ENCODE measurements around the gene ALDH4A1. TPM values are rescaled to one million over a fixed set of nuclear protein-coding genes. Genes with fewer than 3 reads are reported as not detected.
A peak's percentile ranks its signal among the peaks of the same experiment; 100 is the strongest.

ALDH4A1 gene, protein sequence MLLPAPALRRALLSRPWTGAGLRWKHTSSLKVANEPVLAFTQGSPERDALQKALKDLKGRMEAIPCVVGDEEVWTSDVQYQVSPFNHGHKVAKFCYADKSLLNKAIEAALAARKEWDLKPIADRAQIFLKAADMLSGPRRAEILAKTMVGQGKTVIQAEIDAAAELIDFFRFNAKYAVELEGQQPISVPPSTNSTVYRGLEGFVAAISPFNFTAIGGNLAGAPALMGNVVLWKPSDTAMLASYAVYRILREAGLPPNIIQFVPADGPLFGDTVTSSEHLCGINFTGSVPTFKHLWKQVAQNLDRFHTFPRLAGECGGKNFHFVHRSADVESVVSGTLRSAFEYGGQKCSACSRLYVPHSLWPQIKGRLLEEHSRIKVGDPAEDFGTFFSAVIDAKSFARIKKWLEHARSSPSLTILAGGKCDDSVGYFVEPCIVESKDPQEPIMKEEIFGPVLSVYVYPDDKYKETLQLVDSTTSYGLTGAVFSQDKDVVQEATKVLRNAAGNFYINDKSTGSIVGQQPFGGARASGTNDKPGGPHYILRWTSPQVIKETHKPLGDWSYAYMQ
- polyA plus RNA-seq (ENCODE audit: insufficient read length in 4 of 4), result 10 to 100 TPM; 70.5 to 96.3 (median 73.5) TPM

DNA sequence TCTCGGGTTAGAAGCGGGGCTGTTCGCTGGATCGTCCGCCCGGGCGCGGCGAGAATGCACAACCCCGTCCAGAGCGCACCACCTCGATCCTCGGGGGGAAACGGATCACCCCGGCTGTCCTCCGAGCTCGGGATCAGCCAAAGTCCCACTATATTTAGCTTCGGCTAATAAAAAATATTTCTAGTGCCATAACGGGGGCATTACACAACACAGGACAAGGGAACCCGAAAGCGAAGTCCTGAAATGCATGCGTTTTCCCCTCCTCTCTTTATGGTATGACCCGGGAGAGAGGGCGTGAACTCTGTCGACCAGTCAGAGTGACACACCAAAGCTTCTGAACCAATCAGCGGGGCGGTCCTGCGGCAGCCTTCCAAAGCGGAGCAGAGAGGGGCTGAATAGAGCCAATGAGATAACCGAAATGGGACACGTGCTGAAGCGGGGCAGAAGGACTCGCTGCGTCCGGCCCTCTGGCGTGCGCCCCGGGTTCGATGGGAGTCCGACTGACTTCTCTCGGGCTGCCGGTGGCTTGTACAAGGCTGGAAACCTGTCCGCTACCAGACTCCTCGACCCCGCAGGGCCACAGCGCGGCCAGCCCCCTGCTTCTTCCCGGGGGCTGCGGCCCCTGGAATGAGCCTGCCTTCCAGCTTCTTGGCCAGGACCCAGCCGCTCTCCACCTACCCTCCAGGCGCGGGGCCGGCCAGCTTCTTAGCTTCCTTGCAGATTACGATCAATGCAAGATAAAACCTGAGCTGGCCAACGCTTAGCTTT is at the start of gene ALDH4A1:
TSS of gene ALDH4A1 (minus strand) at position 33 of the 768 bp plus-strand sequence. CDS start at position 1, 32 bp downstream.
- DNase-seq (ENCODE audit: low read depth in 4 of 4, low spot score in 2 of 4), result peak; percentile 88 to 98 (median 95)

DNA sequence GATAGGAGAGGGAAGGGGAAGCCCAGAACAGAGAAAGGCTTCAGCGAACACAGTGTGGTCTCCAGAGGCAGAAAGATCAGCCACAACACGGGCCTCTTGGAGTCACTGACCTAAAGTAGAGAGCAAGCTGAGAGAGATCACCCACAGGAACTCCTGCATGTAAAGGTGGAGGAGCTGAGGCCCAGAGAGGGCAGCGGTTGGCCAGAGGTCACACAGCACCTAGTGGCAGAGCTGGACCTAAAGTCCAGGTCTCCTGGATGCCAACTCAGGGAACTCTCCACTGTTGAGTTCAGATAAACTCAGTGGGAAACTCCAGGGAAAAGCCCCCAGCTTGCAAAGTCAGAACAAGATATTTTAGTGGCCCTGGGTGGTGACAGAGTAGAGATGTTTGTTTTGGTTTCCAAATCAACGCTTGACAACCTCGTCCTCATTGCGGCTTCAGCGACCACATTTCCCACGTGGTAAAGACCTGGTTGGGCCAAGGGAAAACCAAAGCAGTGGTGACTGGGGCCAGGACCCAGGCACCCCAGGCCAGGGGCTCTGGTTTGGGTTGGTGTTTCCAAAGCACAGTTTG is 49.5 kb upstream of the ALDH4A1 start:
- no peak for DNase-seq (ENCODE audit: low read depth in 4 of 4, low spot score in 2 of 4)

DNA sequence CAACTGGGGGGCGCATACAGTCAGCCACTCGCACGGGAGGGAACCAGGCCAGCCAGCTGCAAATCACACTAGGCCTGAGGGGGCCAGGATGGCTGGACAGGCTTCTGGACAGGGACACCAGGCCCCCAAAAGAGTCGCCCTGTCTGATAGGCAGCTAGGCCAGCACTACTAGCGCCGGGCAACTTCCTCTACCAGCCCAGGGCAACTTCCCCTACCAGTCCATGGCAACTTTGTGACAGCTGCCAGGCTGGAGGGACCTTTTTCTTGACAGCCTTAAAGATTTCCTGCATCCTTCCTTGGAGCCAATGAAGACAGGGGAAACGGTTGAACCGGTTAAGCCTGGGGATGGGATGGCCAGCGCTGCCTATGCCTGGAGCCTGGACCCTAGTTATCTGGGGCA is 49.1 kb upstream of the ALDH4A1 start:
- no peak for DNase-seq (ENCODE audit: low read depth in 4 of 4, low spot score in 2 of 4)

DNA sequence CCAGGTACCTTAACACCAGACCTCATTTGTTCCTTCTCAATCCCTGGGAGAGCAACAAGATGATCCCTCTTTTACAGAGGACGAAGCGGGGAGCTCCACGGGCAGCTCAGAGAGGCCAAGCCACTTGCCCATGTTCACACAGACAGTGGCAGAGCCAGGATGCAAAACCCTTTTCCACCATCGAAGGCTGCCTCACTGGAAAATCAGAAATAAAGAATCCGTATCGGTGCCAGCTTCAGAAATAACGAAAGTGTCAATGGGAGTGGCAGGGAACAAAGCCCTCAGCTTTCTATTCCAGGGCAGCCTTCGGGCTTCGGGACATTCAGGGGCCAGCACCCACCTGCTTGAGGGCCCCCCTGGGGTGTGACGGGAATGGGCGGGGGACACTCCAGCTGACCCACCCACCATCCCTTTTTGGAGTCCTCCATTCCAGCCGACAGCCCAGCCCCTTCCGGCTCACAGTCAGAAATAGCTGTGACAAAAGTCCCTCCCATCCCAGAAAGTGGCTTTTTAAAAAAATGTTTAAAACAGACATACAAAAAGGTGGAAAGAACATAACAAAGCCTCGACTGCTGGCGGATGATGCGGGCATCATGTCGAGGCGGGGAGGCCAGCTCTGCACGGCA is 48.2 kb upstream of the ALDH4A1 start:
- no peak for DNase-seq (ENCODE audit: low read depth in 4 of 4, low spot score in 2 of 4)

DNA sequence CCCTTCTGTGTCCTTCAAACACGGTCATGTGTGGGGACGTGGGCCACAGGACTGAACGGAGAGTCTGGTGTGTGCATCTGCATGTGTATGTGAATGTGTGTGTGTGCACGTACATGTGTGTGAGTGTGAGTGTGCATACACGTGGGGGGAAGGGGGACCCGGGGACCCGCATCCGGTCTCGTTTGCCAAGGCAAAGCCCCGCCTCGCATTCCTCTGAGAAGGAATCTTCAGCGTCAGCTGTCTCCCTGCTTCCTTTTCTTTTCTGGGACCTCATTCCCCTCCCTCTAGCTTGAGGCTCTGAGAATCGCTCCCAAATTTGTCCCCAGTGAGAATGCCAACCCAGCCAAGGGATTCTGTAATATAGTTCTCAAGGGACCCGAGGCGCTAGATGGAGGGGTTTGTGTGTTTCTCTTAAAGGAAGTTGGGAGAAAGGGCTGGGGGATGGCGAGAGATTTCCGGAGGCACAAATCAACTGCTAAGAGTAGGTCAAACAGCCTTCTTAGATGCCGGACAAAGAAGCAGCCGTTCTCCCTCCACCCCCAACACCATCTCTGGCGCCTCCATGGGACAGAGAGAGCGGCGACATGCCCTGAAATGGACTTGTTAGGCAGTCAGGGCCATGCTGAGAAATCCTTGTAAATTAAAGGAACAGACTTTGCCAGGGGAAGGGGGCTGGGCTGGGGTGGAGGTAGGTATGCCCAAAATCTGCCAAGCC is 47.5 kb upstream of the ALDH4A1 start:
- peak in 3 of 4 donors; percentile 65 to 76 (median 71) for DNase-seq (ENCODE audit: low read depth in 4 of 4, low spot score in 2 of 4)

DNA sequence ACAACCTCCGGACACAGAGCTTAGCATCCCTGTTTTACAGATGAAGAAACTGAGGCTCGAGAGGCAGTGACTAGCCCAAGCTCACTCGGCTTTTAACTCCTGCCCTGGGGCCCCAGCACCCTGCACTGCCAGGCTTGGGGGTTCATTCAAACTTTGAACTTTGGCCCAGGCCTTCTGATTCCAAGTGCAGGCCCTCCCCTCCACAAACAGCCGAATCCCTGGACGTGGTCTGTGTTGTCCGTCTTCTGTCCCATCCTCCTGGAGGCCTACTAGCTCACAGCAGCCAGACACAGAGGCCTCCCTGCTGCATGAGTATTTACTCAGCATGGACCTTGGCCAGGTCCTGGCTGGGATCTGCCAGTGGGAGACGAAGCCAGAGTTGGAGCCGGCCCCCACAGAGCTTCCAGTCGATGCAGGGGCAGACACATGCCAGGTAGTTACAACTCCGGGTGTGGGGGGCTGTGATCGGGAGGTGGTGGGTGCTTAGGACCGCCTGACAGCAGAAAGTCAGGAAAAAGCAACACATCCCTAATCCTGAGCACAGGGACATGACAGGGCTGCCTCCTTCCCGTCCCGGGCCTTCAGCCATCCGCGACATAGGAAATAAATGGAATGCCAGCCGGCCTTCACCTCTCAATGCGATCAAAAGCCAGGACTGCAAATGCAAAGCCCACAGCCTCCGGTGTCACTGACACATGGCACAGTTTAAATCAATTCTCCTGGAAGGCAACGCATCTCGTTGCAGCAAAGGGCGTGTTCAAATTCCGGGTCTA is 46.7 kb upstream of the ALDH4A1 start:
- no peak for DNase-seq (ENCODE audit: low read depth in 4 of 4, low spot score in 2 of 4)

DNA sequence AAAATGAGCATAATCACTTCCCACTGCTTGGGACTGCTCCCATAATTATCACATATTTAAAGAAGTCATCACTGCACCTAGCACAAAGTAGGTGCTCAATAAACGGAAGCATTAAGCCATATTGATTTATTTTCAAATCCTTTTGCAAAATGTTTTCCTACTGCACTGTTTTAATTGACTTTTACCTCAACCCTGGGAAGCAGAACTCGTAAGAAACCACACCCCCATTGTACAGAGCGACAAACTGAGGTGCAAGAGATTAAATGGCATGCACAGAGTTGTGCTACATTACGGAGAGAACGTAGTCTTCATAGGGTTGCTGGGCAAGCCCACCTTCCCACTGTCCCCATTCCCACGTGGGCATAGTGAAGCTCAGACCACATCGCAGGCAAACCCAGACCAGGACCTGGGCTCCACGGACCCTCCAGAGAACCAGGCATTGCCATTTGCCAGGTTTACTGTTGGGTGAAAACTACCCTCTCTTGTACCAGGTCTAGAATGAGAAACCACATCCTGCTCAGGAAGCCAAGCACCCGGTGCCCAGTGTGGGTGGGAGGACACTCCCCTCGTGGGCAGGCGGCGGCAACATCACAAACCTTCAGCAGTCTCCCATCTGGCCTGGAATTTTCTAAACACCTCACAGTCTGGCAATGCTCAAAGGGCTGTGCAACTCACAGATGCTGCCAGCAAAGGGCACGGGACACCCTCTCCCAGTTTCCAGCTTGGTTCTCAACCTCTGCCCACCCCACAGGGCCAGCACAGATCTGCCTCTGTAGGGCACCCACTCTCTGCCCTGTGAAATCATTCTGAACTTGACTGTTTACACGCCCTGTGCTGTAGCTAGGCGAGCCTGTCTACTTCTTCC is 45.9 kb upstream of the ALDH4A1 start:
- no peak for DNase-seq (ENCODE audit: low read depth in 4 of 4, low spot score in 2 of 4)

DNA sequence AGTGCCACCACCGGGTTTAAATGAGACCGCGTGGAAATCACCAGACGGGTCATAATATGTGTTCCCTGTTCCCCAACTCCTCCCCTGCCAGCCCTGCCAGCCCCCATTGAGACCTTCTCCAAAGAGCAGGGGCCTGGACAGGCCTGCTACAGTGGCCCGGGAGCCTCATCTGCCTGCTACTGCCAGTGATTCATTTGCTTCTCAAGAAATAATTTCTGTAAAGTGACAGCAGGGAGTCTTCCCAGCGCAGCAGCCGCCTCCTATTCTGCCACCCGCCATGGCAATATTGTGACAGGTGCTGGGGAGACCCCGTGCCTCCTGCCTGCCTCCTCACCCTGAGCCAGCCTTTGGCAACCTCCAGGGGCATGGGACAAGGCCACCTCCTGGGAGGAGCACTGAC is 45.2 kb upstream of the ALDH4A1 start:
- no peak for DNase-seq (ENCODE audit: low read depth in 4 of 4, low spot score in 2 of 4)

DNA sequence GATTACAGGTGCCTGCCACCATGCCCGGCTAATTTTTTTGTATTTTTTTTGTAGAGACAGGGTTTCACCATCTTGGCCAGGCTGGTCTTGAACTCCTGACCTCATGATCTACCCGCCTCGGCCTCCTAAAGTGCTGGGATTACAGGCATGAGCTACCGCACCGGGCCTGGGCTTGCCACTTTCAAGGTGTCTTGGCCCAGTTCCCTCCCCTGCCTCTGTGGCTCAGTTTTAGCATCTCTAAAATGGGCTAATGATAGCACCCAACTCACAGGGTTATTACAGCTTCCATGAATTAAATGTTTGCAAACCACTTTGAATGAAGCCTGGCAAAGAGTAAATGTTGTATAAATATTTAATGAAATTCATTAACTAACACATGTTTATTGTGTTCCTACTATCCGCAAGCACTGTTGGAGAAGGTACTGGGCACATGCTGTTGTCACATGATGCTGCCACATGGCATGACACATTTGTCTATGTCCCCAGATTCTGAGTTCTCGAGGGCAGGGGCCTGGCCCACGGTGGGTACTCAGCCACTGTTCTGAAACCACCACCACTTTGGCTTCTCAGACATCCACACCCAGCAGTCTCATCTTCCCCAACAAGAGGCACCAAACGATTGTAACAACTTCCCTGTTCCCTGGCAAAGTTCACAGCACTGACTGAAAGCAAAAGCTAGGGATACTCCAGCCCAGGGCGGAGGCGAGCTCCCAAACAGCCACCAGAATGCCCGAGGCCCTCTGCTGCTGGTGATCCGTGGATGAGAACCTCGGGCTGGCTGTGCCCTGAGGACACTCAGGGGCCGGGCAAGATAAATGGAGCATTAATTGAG is 44.4 kb upstream of the ALDH4A1 start:
- DNase-seq (ENCODE audit: low read depth in 4 of 4, low spot score in 2 of 4), result no peak

DNA sequence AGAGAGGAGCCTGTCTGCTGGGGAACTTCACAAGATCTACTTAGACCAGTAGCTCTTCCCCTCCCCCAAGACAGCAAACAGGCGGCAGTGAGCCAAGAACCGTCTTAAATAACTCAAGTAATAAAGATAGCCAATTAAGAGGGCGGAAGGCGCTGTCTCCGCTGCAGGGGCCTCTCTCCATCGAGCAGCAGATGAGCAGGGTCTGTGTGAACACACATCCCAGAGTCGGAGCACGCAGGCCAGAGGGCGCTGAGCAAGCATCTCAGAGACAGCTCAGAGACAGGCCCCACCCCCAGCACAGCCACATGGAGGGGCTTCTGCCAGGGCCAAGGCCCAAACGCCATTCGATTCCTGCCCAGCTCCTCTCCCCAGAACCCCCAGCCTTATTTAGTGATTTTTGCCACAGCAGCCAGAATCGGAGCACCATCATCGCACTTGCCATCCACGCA is 43.1 kb upstream of the ALDH4A1 start:
- DNase-seq (ENCODE audit: low read depth in 4 of 4, low spot score in 2 of 4), result peak; percentile 83 to 92 (median 87)

DNA sequence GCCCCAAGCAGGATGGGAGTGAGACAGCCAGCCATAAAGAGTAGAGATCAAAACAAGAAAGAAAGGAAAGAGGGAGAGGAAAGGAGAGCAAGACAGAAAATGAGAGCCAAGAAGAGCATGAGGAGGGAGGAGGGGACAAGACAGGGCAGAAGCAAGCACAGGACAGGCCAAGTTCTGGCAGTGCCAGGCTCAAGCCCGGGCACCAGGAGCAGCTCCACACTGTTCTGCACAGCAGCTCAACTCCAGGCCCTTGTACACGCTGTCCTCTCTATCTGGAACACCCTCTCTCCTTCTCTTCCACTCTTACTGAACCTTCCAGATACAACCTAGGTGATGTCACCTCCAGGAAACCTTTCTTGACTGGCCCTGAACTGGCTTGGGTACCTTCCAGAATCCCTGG is 42.5 kb upstream of the ALDH4A1 start:
- DNase-seq (ENCODE audit: low read depth in 4 of 4, low spot score in 2 of 4), result no peak

DNA sequence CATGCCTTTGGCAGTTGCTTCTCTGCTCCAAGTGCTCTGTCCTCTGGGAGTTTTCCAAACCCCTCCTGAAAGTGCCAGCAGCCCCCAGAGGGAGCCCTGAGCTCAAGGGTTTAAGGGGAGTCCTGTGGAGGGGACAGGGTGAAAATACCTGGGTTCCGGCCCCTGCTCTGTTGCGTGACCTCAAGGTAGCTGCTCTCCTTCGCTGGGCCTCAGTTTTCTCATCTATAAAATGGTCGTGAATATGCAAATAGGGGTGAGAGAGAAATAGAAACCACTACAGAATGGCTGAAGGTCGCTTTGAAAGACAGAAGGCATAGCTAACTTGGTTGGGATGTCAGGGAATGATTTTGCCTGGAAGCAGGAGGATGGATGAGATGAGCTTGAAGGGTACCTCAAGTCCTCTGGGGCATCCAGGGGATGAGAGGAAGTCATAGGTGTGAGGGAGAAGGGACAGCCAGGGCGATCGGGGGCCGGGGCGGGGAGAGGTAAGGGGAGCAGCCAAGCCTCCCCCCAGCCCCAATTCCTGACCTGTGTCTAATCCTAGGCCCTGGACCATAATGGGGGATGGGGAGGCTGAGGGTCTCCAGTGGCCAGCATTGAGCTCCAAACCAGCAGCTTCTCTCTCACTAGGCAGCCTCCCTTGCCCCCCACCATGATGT is 41.7 kb upstream of the ALDH4A1 start:
- DNase-seq (ENCODE audit: low read depth in 4 of 4, low spot score in 2 of 4), result no peak

DNA sequence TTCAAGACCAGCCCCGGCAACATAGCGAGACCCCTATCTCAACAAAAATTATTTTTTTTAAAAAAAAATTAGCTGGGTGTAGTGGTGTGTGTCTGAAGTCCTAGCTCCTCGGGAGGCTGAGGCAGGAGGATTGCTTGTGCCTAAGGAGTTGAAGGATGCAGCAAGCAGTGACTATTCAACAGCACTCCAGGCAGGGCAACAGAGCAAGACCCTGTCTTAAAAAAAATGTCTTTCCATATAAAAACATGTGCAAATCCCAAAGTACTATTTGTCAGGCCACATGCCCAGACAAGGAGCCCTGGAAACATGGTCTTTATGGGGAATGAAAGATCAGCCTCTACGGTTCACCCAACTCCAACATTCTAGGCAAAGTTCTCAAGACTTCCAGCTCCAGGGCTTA is 40.8 kb upstream of the ALDH4A1 start:
- DNase-seq (ENCODE audit: low read depth in 4 of 4, low spot score in 2 of 4), result no peak

DNA sequence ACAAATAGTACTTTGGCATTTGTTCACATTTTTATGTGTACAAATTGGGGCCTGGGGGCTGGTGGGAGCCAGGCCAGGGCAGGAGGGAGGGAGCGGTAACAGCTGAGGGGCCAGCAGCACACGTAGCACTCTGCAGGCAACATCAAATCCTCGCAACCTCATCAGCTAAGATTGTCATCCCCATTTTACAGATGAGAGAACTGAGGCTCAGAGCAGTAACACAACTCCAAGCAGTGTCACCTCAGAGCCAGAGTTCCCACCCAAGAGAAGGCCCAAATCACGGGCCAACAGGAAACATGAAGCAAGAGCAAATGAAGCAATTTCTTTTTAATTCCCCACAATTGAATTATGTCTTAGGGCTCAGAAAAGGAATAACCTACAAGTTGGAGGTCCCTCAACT is 40.0 kb upstream of the ALDH4A1 start:
- no peak for DNase-seq (ENCODE audit: low read depth in 4 of 4, low spot score in 2 of 4)

DNA sequence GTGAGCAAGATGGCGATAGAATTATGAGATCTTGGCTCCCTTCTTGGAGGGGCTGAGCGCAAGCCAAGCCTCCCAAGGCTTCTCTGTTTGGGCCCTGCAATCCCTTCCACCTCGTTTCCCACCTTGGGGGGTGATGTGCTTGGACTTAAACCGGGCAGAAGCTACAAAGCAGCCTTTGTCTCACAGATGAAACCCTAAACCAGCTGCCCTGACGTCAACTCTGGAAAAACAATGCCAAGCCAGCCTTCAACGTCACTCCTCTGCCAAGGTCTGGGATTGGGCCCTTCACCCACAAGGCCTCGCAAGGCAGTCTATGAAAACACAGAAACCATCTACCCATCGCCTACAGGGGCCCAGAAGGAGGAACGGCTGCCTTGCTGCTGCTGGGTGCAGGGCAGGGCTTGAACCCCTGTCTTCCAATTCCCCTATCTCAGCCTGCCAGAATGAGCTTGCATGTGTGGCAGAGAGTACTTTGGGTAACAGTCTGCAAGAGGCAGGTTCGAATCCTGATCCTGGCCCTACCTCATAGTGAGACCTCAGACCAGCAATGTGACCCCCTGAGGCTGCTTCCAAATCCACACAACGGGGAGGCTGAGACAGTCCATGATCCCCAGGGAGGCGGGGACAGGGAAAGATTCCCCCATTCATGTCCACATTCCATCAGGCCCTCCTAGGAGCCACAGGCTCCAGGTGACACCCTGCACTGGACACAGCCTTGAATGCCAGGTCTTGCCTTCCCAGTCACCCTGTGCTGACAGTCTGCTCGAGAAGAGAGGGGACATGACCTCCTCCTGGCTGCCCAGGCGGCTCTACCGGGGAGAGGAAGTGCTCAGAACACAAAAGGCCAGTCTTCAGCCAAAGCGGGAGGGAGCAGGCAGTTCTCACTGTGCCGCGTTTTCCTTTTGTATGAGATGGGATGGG is 39.1 kb upstream of the ALDH4A1 start:
- no peak for DNase-seq (ENCODE audit: low read depth in 4 of 4, low spot score in 2 of 4)

Measured in left renal cortex interstitium (tissue), 4 donors.